HL-60/S4 treated with retinoic acid at 250 ng/mL for 4 days and 3 days (cell line): ENCODE measurements around the gene BECN2.
"Not testable (repeated sequence)": the region's sequence is repeated elsewhere in the genome, so short reads cannot be mapped to it uniquely, and the experiment has no call there.

Experiments used
- in situ Hi-C: fragments of 300-500 bp; cut with MboI; formaldehyde crosslinking; loops from 2 replicates; pipeline ENCODE4 v1.7.0; 2022; ENCODE audit warnings: low sequenced_read_pairs

Gene BECN2

GRCh38 chr1:241976229-241976628, 18.7 kb downstream of the BECN2 start:
- in situ Hi-C loops, result no loop called here

GRCh38 chr1:241979071-241979470, 21.5 kb downstream of the BECN2 start:
- in situ Hi-C loops, result no loop called here

- in situ Hi-C loops, result no loop called here
Observed at GRCh38 chr1:241979926-241980325, 22.4 kb downstream of the BECN2 start.

DNA sequence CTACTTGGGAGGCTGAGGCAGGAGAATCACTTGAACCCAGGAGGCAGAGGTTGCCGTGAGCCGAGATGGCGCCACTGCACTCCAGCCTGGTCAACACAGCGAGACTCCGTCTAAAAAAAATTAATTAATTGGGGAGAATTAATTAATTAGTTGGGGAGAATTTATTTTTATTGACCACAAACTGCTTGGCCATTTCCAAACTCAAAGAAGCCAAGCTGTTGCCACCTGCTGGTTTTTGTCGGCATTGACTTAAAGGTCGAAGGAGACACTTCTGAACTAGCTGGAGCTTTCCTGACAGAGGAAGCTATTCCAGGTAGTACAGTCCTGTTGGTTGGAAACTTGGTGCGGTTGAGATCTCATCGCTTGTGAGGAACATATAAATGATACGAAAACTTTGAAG, 28.2 kb downstream of the BECN2 start:
- in situ Hi-C loops, result no loop called here

DNA sequence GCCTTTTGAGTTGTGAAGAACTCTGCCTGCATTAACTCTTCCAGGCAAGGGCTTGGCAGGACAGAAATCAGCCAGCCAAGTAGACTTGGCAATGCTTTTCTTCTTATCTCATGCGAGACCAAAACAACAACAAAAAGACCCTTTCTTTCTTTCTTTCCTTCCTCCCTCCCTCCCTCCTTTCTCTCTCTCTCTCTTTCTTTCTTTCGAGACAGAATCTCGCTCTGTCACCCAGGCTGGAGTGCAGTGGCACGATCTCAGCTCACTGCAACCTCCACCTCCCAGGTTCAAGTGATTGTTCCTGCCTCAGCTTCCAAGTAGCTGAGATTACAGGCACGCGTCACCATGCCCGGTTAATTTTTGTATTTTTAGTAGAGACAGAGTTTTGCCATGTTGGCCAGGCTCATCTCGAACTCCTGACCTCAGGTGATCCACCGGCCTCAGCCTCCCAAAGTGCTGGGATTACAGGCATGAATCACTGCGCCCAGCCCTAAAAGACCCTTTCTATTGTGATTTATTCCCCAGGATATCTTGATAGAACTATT, 30.9 kb downstream of the BECN2 start:
- in situ Hi-C loops, result not testable (repeated sequence)

GRCh38 chr1:241990040-241990439, 32.5 kb downstream of the BECN2 start:
- in situ Hi-C loops, result no loop called here

- in situ Hi-C loops, result no loop called here
Observed at GRCh38 chr1:241992734-241993133, 35.2 kb downstream of the BECN2 start.

GRCh38 chr1:241994171-241994570, 36.6 kb downstream of the BECN2 start:
- in situ Hi-C loops, result no loop called here

- in situ Hi-C loops, result no loop called here
Observed at GRCh38 chr1:241997401-241997998, 39.9 kb downstream of the BECN2 start.

GRCh38 chr1:241998412-241998921, 40.9 kb downstream of the BECN2 start:
- in situ Hi-C loops, result no loop called here

- in situ Hi-C loops, result no loop called here
Observed at GRCh38 chr1:241999026-241999425, 41.5 kb downstream of the BECN2 start, which contains the start of gene MAP1LC3C. Gene MAP1LC3C, minus strand, starts transcription at chr1:241999098. Its CDS starts 90 bp downstream, at chr1:241999008.

DNA sequence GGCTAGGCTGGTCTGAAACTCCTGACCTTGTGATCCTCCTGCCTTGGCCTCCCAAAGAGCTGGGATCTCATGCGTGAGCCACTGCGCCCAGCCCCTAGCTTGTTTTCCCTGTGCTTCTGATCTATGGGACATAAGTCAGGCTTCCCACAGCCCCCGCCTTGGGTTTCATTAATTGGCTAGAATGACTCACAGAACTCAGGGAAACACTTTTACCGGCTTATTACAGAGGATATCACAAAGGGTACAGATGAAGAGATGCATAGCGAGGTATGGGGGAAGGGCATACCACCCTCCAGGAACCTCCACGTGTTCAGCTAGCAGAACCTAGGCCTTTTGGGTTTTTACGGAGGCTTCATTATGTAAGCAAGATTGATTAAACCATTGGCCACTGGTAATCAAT, 42.9 kb downstream of the BECN2 start:
- in situ Hi-C loops, result loop anchor here (25.0 kb wide), 2 partner anchors 388 to 463 kb away; partner anchors contain the start of gene KMO

- in situ Hi-C loops, result loop anchor here (25.0 kb wide), 2 partner anchors 390 to 465 kb away; partner anchors contain the start of gene KMO
Observed at GRCh38 chr1:242002072-242002471, 44.5 kb downstream of the BECN2 start.

DNA sequence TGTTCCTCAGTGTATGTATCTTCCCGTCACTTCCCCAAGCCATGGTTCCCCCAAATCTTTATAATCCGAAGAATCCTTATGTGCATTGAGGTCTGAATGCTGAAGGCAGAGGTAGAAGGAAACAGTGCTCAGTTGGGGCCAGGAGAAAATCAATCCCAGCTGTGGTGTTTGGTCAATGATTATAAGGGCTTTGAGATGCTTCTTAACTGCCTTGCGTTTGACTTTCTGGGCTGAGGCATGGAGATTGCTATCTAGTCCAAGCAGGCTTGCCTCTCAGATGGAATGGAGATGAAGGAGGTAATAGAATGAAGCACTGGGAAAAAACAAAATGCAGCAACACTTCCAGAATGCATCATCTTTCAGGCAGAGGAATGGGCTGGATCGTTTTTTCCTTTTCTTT, 44.9 kb downstream of the BECN2 start:
- in situ Hi-C loops, result loop anchor here (25.0 kb wide), 2 partner anchors 390 to 465 kb away; partner anchors contain the start of gene KMO

DNA sequence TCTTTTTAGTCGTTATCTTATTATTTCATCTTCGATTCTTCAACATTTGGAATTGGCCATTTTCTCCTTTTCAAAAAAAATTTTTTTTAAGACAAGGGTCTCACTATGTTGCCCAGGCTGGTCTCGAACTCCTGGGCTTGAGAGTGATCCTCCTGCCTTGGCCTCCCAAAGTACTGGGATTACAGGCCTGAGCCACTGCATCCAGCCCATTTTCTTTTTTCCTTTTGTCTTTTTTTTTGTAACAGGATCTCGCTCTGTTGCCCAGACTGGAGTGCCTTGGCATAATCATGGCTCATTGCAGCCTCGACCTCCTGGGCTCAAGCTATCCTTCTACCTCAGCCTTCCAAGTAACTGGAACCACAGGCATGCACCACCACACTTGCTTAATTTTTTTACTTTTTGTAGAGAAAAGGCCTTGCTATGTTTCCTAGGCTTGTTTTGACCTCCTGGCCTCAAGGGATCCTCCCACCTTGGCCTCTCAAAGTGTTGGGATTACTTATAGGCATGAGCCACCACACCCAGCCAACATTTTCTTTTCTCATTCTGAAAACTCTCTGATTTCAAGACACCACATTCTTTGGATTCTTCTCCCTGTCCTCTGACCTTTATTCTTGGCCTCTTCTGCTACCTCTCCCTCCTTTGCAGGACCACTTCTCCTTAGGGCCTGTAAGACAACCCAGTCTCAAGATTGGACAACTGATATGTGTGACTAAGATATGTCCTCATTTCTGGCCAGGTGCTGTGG, 47.4 kb downstream of the BECN2 start:
- in situ Hi-C loops, result loop anchor here (25.0 kb wide), 2 partner anchors 393 to 468 kb away; partner anchors contain the start of gene KMO

- in situ Hi-C loops, result loop anchor here (25.0 kb wide), 2 partner anchors 394 to 469 kb away; partner anchors contain the start of gene KMO
Observed at GRCh38 chr1:242005866-242006535, 48.4 kb downstream of the BECN2 start.

DNA sequence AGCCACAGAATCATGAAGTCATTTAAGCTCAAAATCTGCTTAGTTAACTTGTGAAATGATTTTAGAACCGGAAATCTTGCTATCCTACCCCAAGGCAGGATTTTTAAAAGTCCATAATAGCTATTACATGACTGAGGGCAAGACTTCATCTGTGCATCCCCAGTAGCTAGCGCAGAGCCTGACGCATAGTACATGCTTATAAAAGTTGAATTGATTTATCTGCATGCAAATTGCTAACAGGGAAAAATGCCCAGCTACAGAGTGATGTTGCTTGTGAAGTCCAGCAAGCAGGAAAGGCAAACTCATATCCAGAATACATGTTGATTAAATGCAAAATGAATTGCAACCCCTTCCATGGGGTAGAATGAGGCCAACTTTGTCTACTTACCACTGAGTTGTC, 49.4 kb downstream of the BECN2 start:
- in situ Hi-C loops, result loop anchor here (25.0 kb wide), 2 partner anchors 395 to 470 kb away; partner anchors contain the start of gene KMO
